Measurements from ENCODE around the gene ALPL.

GRCh38 chr1:21506804-21507203 is 2.4 kb upstream of the ALPL start:
- TF ChIP-seq, protein P1, sequence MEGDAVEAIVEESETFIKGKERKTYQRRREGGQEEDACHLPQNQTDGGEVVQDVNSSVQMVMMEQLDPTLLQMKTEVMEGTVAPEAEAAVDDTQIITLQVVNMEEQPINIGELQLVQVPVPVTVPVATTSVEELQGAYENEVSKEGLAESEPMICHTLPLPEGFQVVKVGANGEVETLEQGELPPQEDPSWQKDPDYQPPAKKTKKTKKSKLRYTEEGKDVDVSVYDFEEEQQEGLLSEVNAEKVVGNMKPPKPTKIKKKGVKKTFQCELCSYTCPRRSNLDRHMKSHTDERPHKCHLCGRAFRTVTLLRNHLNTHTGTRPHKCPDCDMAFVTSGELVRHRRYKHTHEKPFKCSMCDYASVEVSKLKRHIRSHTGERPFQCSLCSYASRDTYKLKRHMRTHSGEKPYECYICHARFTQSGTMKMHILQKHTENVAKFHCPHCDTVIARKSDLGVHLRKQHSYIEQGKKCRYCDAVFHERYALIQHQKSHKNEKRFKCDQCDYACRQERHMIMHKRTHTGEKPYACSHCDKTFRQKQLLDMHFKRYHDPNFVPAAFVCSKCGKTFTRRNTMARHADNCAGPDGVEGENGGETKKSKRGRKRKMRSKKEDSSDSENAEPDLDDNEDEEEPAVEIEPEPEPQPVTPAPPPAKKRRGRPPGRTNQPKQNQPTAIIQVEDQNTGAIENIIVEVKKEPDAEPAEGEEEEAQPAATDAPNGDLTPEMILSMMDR (conservative IDR thresholded peaks at IDR 0.05 in 1 of 2, IDR thresholded peaks at IDR 0.05 in 1 of 2; ENCODE audit: extremely low read depth in 1 of 2, insufficient read depth in 1 of 2, low read depth in 1 of 2, low read length in 2 of 2) = no peak
- TF ChIP-seq EZH2 (IDR thresholded peaks at IDR 0.05; ENCODE audit: borderline replicate concordance, low read length) = no peak

All from mammary epithelial cell (primary cell).